HG03175 (cell line): ENCODE data around the gene GSG1.
"Not testable (repeated sequence)": the region's sequence is repeated elsewhere in the genome, so short reads cannot be mapped to it uniquely, and the experiment has no call there.

ENCODE experiments used
- ATAC-seq: cut with Tn5 transposase; IDR thresholded peaks from one replicate; pipeline ENCODE4 v1.9.1; 2021; ENCODE audit warnings: mild to moderate bottlenecking, moderate library complexity; ENCODE audit not compliant: unreplicated experiment

Gene GSG1

GRCh38 chr12:13093848-13094220, 9.6 kb downstream of the GSG1 start:
- ATAC-seq: no peak

- ATAC-seq: no peak
Measured at GRCh38 chr12:13093191-13093847, 10.1 kb downstream of the GSG1 start.

GRCh38 chr12:13091832-13092231, 11.6 kb downstream of the GSG1 start:
- no peak for ATAC-seq

- no peak for ATAC-seq
Measured at GRCh38 chr12:13090054-13090453, 13.4 kb downstream of the GSG1 start.

GRCh38 chr12:13088496-13088895, 15.0 kb downstream of the GSG1 start:
- no peak for ATAC-seq

- no peak for ATAC-seq
Measured at GRCh38 chr12:13087766-13088165, 15.7 kb downstream of the GSG1 start.

GRCh38 chr12:13085968-13086686, 17.3 kb downstream of the GSG1 start:
- ATAC-seq: no peak

- no peak for ATAC-seq
Measured at GRCh38 chr12:13084898-13085640, 18.4 kb downstream of the GSG1 start.

GRCh38 chr12:13083638-13084037, 19.8 kb downstream of the GSG1 start:
- not testable (repeated sequence) for ATAC-seq

GRCh38 chr12:13082861-13083260, 20.6 kb downstream of the GSG1 start:
- no peak for ATAC-seq

- ATAC-seq: no peak
Measured at GRCh38 chr12:13080266-13080665, 23.2 kb downstream of the GSG1 start.

- ATAC-seq: no peak
Measured at GRCh38 chr12:13079440-13079906, 24.0 kb downstream of the GSG1 start.

GRCh38 chr12:13075786-13076570, 27.5 kb downstream of the GSG1 start:
- ATAC-seq: no peak

GRCh38 chr12:13075118-13075480, 28.4 kb downstream of the GSG1 start:
- ATAC-seq: no peak

- no peak for ATAC-seq
Measured at GRCh38 chr12:13074396-13075117, 28.9 kb downstream of the GSG1 start.

- ATAC-seq: no peak
Measured at GRCh38 chr12:13073173-13073572, 30.3 kb downstream of the GSG1 start.

- no peak for ATAC-seq
Measured at GRCh38 chr12:13071305-13072280, 31.9 kb downstream of the GSG1 start.

GRCh38 chr12:13069380-13069779, 34.1 kb downstream of the GSG1 start:
- ATAC-seq: no peak

- ATAC-seq: no peak
Measured at GRCh38 chr12:13067322-13067721, 36.1 kb downstream of the GSG1 start.
